ENCODE data around the gene CSF1R. TPM values are rescaled to one million over a fixed set of nuclear protein-coding genes. Genes with fewer than 3 reads are reported as not detected.

Gene CSF1R
- total and polyA plus RNA-seq, 2 donors (not counting 3 experiments of a cell fraction or from before 2014, with no cell fraction given), result not detected

DNA sequence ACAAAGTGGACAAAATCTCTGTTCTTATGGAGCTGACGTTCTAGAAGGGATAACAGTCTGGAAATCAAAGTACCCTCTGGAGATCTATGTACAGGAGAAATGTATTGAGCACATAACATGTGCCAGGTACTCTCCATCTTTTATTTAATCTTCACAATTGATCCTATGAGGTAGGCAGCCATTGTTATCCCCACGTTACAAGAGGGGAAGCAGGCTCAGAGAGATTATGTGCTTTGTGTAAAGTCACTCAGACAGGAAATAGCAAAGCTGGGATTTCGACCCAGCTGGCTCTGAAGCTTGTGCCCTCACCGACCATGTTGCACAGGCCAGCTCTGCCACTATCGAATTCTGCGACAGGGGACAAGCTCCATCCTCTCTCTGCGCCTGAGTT is 47.8 kb upstream of the CSF1R start:
- H3K9me1 ChIP-seq (replicated peaks; ENCODE audit: control insufficient read depth, extremely low read depth, insufficient read depth, low read length), result no peaks in the 10 kb centered on the region
- H3K36me3 ChIP-seq (ENCODE audit: control insufficient read depth in 2 of 2, extremely low read depth in 1 of 2, insufficient read depth in 2 of 2, low read length in 2 of 2), result no peaks in the 10 kb centered on the region
- DNase-seq (ENCODE audit: low read depth, low spot score) (peak; percentile 39), FAIRE-seq (no peak)
- intact Hi-C loops (cut with micrococcal nuclease) (loop anchor here (5.0 kb wide), 1 partner anchor 132 kb away; the partner anchor contains the start of genes HMGXB3 and TIGD6), dilution Hi-C loops (cut with MboI; ENCODE audit: extremely low pct_ligation_motif_present, low sequenced_read_pairs) (no loop called here)
- H3K27ac ChIP-seq (ENCODE audit: insufficient read depth, low read depth, low read length), result no peak overlapping the region
- ChIA-PET POLR2A (no interaction called here), CTCF (interaction anchor here (1.2 to 3.0 kb wide), 3 partner anchors 41 to 302 kb away, joined by 3 to 18 read pairs (median 7); no protein-coding TSS in a partner anchor)
- TF ChIP-seq FOS (IDR thresholded peaks at IDR 0.05; ENCODE audit: borderline replicate concordance, insufficient read depth, low read length) (no peak), POLR2A (IDR thresholded peaks at IDR 0.05; ENCODE audit: low read depth, low read length) (no peak), JUN (IDR thresholded peaks at IDR 0.05; ENCODE audit: borderline replicate concordance, insufficient read depth, insufficient read length, low read depth) (no peak), GATA2 (IDR thresholded peaks at IDR 0.05; ENCODE audit: insufficient read depth, insufficient read length, low read depth, low read length) (no peak), POLR2AphosphoS5 (IDR thresholded peaks at IDR 0.05; ENCODE audit: insufficient read depth, low read depth, low read length) (no peak), EZH2 (IDR thresholded peaks at IDR 0.05; ENCODE audit: borderline replicate concordance, low read depth, low read length, severe bottlenecking) (no peak), MYC (IDR thresholded peaks at IDR 0.05; ENCODE audit: low read depth, low read length) (no peak)
- TF ChIP-seq, protein P1, sequence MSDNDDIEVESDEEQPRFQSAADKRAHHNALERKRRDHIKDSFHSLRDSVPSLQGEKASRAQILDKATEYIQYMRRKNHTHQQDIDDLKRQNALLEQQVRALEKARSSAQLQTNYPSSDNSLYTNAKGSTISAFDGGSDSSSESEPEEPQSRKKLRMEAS (IDR thresholded peaks at IDR 0.05; ENCODE audit: insufficient read depth, insufficient read length), result no peak
- TF ChIP-seq, protein P2, sequence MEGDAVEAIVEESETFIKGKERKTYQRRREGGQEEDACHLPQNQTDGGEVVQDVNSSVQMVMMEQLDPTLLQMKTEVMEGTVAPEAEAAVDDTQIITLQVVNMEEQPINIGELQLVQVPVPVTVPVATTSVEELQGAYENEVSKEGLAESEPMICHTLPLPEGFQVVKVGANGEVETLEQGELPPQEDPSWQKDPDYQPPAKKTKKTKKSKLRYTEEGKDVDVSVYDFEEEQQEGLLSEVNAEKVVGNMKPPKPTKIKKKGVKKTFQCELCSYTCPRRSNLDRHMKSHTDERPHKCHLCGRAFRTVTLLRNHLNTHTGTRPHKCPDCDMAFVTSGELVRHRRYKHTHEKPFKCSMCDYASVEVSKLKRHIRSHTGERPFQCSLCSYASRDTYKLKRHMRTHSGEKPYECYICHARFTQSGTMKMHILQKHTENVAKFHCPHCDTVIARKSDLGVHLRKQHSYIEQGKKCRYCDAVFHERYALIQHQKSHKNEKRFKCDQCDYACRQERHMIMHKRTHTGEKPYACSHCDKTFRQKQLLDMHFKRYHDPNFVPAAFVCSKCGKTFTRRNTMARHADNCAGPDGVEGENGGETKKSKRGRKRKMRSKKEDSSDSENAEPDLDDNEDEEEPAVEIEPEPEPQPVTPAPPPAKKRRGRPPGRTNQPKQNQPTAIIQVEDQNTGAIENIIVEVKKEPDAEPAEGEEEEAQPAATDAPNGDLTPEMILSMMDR (IDR thresholded peaks at IDR 0.05; ENCODE audit: extremely low read depth in 1 of 2, insufficient read depth in 1 of 2, low read depth in 1 of 2, low read length in 2 of 2), result no peak
- peaks cover 0 to 6% of the 10 kb centered on the region in 2 experiments for H3K27me3 ChIP-seq (ENCODE audit: control insufficient read depth in 2 of 2, insufficient read depth in 2 of 2, low read length in 2 of 2)
- no peak overlapping the region for H2AFZ ChIP-seq (ENCODE audit: low read depth, low read length)
- no peaks in the 10 kb centered on the region for H3K9me3 ChIP-seq (replicated peaks; ENCODE audit: control insufficient read depth, insufficient read depth, low read length)
- no peak overlapping the region for H3K4me2 ChIP-seq (ENCODE audit: insufficient read depth, low read length)
- H4K20me1 ChIP-seq (replicated peaks; ENCODE audit: control insufficient read depth, extremely low read depth, insufficient read depth, low read length), result no peaks in the 10 kb centered on the region
- BruUV-seq (replicated peaks), result no TSS peak
- no peak overlapping the region for H3K9ac ChIP-seq (replicated peaks; ENCODE audit: extremely low read depth, insufficient read depth, low read length)
- no peak overlapping the region for H3K4me3 ChIP-seq (replicated peaks in 1 of 3; ENCODE audit: insufficient read depth in 1 of 3, low read depth in 1 of 3, low read length in 3 of 3)
- H3K79me2 ChIP-seq (ENCODE audit: control insufficient read depth, insufficient read depth, low read length), result no peaks in the 10 kb centered on the region
- H3K4me1 ChIP-seq (ENCODE audit: control insufficient read depth, extremely low read depth, insufficient read depth, low read length), result peaks cover 26% of the 10 kb centered on the region
